Measurements from ENCODE around the gene TMEM116.

GRCh38 chr12:111953455-111953854, 59.5 kb downstream of the TMEM116 start:
- no peak for TF ChIP-seq POLR2A (IDR thresholded peaks at IDR 0.05; ENCODE audit: low read depth, low read length)
- no peak for TF ChIP-seq POU2F2 (IDR thresholded peaks at IDR 0.05; ENCODE audit: low read depth, low read length)
